KBM-7 (cell line): Measurements from ENCODE around the gene TBC1D17.

Source experiments
- DNase-seq: peaks from one replicate; pipeline ENCODE4 v3.0.0-alpha.2; 2015
- in situ Hi-C: fragments of 300-500 bp; cut with MboI; formaldehyde crosslinking; loops from 2 replicates; pipeline ENCODE4 v1.14.3; 2020; ENCODE audit warnings: low sequenced_read_pairs, low pct_unique_long_range_greater_than_20kb, mixed read lengths

TBC1D17 gene

DNA sequence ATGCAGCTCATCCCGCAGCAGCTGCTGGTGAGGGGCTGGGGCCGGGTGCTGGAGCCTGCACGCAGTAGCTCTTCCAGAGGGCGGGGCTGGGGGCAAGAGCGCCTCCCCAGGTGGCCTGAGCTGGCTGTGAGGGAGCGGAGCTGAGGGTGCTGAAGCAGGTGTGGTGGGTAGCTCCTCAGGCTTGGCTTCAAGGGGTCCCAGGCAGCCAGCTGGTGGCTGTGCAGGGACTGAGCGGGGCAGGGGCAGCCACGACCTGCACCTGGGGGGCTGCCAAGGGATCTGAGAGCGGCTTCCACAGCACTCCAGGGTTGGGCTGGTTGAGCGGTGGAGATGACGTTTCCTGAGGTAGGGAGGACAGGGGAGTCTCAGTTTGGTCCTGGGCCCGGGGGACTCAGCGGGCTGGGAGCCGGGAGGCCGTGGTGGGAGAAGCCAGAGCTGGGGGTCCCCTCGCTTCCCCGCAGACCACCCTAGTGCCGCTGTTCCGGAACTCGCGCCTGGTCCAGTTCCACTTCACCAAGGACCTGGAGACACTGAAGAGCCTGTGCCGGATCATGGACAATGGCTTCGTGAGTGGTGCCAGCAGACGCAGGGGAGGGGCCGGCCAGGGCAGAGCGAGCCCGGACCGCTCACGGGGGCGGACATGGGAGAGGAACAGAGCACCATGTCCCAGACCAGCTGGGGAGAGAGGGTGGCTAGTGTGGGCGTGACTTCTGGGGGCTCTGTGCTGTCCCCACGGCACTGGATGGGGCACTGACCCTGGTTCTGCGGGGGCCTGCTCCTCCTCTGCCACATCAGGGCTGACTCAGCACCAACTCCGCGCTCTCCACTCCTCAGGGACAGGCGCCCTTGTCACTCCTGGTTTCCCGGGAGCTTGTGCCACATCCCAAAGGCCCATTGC, 19.2 kb upstream of the TBC1D17 start:
- in situ Hi-C loops: no loop called here
- DNase-seq: no peak

- in situ Hi-C loops: no loop called here
- DNase-seq: no peak
Observed at GRCh38 chr19:49859682-49860335, 17.7 kb upstream of the TBC1D17 start.

- in situ Hi-C loops: no loop called here
- DNase-seq: no peak
Observed at GRCh38 chr19:49860336-49861102, 17.0 kb upstream of the TBC1D17 start.

DNA sequence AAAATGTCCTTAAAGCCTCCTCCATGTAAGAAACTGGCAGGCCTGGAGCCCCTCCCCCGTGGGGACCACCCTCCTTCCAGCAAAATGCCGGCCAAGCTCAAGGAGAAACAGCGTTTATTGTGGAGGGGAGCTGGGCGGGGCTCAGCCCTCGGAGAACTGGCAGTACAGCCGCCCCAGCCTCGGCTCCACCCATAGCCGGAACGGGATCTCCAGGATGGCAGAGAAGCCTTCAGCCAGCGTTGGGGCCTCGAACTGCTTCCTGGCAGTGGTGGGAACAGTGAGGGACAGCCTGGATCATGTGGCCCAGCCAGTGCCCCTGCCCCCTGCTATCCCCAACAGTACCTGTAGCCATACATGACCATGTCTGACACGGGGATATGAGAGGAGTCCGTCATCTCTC, 16.4 kb upstream of the TBC1D17 start:
- no peak for DNase-seq
- in situ Hi-C loops: no loop called here

DNA sequence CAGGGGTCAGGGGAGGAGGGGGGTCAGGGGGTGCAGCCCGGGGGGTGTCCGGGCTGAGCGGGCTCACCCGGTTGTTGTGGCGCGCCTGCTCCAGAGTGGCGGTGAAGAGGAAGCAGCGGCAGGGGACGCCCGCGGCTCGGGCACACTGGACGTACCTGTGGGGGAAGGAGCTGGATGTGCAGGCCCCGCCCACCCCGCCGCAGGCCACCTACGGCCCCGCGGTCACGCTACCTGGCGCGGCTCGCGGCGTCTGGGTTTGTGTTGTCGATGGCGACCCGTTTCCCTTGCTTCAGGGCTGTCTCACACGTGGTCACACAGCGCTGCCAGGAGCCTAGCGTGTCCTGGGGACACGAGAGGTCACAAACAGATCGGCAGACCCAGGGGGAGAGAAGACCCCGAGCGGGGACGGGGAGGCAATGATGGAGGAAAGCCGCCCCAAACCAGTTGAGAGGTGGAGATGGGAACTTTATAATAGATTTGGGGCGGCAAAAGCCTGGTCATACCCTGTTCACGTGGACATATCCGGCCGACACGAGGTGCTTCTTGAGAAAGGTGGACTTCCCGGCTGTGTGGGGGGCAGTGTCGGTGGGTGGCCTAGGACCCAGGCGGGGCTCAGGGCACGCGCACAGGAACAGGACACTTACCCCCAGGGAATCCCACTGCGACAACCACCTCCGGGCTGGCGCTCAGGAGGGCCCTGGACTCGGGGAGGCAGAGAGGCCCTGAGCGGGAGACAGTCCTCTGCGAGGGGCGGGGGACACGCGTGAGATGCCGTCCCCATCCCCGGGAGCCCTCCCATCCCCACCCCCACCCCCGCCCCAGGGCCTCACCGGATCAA, 15.7 kb upstream of the TBC1D17 start:
- no peak for DNase-seq
- in situ Hi-C loops: no loop called here

- DNase-seq: peak; percentile 37
- in situ Hi-C loops: no loop called here
Observed at GRCh38 chr19:49862391-49863253, 14.9 kb upstream of the TBC1D17 start.

DNA sequence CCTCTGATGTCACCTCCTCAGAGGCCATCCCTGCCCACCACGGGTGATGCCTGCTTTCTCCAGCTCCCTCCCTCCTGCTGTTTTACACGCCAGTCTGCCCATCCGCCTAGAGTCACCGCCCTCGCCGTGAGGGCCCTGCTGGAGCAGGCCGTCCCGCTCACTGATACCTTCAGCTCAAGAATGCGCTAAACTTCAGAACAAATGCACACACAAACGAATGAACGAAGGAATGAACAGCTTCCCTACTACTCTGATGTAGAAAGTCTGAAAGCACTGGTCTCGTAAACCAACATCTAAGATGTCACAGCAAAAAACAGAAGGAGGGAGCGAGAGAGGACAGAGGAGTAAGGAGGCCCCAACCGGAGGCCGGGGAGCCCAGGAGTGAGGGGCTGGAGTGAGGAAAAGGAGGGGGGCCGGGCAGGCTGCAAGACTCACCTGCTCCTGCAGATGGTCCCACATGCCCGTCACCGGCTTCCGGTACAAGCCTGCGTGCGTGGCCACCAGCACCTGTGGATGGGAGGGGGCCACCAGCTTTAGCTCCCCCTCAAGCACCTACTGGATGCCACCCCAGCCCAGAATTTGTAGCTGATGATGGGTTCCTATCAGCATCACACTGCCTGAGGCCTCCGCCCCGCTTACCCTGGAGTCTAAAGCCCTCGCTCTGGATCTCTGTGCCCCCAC, 14.1 kb upstream of the TBC1D17 start:
- in situ Hi-C loops: no loop called here

DNA sequence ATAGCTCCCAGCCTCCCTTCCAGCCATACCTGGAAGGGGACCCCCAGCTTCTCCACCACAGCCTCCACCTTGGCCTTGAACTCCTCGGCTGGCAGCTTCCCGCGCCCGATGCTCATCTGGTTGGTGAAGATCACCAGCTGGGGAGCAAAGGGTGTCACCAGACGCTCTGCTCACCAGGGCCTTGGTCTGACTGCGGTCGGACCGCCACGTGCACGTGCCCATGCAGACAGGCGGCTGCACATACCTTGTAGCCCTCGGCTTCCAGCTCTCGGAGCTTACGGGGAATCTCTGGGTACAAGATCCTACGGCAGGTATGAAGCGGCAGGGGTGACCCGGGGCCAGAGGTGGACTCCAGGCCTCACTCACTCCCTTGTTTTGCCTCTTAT, 13.6 kb upstream of the TBC1D17 start:
- DNase-seq: no peak
- in situ Hi-C loops: no loop called here

More for the DNA sequence above, 14.1 kb upstream of the TBC1D17 start:
- no peak for DNase-seq

GRCh38 chr19:49864890-49865289, 12.6 kb upstream of the TBC1D17 start:
- in situ Hi-C loops: no loop called here
- DNase-seq: no peak

DNA sequence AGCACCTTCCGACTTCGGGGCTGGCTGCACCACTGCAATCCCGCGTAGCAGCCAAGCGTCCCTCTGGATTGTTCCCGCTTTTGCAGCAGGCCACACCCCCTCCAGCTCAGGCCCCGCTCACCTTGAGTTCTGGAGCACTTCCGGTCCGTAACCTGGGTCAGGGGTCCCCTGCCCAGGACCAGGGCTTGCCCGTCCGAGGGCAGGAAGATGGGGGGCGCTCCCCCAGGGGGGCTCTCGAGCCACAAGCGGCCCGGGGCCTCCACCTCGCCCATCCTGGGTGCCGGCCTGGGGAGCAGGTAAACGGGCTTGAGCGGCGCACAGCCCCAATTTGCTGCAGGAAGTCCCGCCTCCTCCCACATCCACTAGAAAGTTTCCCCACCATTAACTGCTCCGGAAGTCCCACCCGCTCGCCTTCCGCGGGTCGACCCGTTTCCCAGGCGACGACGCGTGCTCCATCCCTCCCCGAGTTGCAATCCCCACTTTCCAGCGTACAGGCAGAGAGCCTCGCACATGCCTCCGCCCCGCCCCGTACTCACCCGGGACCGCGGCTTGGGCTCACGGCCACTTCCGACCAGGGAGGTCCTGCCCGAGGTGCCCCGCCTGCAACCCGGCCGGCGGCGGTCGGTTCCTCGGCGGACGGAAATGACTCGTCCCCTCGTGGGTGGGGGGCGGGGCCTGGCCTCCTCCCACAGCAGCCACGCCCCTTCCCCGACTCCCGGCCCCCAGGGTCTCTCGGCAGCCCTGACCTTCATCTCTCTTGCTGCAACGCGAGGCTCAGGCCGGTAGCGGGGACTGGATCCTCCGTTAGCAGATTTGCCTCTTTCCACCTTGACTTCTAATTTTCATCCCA, 10.3 kb upstream of the TBC1D17 start, which contains the start of gene PNKP:
Gene PNKP, minus strand, starts transcription at position 644 of the 850 bp plus-strand sequence. Its CDS starts 372 bp downstream, at position 272.
- in situ Hi-C loops: no loop called here
- peak; percentile 95 for DNase-seq

DNA sequence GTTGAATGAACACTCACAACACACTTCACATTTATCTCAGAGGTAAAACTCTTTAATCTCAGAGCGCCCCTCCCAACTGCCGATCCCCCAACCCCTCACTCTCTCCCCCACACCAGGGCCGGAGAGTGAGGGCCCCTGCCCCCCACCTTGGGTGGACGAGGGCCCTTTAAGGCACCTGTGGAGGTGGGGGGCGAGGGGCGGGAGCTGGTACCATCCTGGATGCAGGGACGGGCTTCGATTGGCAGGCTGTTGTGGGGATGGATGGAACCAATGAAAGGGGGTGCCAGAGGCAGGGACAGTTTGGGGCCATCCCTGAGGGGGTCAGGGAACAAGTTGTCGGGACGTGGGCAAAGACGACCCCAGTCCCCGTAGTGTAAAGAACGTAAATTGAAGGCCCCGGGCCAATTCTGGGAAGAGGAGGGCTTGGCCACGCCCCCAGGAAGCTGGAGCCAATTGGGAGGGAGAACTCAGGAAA, 8.5 kb upstream of the TBC1D17 start:
- DNase-seq: no peak
- in situ Hi-C loops: no loop called here

- in situ Hi-C loops: no loop called here
- DNase-seq: peak; percentile 99
Observed at GRCh38 chr19:49869484-49870308, 7.8 kb upstream of the TBC1D17 start.

DNA sequence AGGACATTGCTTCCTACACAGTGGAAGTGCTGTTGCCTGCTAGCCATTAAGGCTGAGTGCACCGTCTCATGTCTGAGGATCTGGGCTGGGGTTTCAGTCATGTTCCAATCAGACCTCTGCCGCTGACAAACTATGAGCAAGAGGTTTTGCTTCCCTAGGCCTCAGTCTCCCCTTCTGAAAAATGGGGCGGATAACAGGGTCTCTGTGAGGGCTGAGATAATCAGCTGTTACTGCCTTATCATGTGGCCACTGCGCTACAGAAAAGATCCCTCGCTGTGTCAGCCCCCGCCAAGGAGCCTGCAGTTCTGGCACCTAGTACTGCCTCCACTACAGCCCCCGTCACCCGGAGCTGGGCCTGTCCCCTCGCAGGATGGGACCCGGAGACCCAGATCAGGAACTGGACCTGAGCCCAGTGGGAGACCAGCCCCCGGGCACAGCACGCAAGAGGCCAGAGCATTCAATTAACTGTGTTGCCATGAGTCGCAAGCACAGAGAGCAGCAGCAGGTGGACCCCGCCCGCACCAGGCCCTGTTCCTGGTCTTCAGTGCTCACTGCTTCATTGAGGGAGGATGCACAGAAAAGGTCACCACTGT, 7.1 kb upstream of the TBC1D17 start:
- no peak for DNase-seq
- in situ Hi-C loops: no loop called here

DNA sequence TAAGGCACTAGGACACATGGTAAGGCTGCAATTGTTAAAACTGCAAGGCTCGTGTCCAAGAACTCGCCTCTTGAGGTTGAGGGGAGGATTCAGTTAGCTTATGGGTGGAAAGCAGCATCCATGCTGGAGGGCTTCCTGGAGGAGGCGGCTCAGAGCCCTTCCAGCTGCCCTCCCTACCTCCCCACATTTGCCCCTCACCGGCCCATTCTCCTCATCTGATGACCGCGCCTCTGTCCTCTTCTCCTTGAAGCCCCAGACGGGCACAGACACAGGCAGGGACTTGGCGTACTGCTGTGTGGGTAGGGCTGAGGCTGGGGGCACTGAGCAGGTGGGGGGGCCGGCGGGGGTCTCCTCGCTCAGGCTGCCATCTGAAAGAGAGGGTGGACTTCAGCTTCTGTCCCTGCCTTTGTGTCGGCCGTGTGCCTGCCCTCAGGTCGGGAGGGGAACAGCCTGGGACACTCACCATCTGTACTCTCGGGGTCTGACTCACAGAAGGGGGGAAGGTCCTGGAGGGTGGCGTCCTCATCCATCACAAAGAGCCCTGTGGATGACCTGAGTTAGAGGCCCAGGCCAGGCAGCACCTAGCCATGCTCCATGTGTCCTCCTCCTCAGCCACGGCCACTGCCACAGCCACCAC, 6.0 kb upstream of the TBC1D17 start:
- no peak for DNase-seq
- in situ Hi-C loops: no loop called here
